Measurements from ENCODE around the gene TGFBR1.

DNA sequence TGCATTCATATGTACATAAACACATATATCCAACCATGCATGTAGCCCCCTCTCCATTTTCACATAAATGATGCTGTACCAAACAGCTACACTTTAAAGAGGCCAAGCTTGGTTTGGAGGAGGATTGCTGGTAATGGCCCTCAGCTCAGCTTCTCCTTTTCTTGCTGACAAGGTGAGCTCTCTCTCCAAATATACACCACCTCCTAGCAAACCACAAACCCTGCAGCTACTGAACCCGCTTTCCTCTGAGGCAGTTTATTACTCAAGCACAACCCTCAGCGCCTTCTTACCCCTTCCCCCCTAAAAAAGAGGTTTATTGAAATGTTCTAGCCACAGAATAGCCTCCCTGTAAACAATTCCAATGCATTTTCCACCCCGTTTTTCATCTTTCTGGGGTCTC lies 62.8 kb downstream of the TGFBR1 start:
- TF ChIP-seq ARNTL (CRISPR knock-in tag; IDR thresholded peaks at IDR 0.05; ENCODE audit: borderline replicate concordance, low read depth), result no peak
- TF ChIP-seq, protein P1, sequence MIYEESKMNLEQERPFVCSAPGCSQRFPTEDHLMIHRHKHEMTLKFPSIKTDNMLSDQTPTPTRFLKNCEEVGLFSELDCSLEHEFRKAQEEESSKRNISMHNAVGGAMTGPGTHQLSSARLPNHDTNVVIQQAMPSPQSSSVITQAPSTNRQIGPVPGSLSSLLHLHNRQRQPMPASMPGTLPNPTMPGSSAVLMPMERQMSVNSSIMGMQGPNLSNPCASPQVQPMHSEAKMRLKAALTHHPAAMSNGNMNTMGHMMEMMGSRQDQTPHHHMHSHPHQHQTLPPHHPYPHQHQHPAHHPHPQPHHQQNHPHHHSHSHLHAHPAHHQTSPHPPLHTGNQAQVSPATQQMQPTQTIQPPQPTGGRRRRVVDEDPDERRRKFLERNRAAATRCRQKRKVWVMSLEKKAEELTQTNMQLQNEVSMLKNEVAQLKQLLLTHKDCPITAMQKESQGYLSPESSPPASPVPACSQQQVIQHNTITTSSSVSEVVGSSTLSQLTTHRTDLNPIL (CRISPR knock-in tag; IDR thresholded peaks at IDR 0.05; ENCODE audit: low read depth), result no peak
- TF ChIP-seq, protein P2, sequence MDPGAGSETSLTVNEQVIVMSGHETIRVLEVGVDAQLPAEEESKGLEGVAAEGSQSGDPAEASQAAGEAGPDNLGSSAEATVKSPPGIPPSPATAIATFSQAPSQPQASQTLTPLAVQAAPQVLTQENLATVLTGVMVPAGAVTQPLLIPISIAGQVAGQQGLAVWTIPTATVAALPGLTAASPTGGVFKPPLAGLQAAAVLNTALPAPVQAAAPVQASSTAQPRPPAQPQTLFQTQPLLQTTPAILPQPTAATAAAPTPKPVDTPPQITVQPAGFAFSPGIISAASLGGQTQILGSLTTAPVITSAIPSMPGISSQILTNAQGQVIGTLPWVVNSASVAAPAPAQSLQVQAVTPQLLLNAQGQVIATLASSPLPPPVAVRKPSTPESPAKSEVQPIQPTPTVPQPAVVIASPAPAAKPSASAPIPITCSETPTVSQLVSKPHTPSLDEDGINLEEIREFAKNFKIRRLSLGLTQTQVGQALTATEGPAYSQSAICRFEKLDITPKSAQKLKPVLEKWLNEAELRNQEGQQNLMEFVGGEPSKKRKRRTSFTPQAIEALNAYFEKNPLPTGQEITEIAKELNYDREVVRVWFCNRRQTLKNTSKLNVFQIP (CRISPR knock-in tag; IDR thresholded peaks at IDR 0.05; ENCODE audit: borderline replicate concordance, low read depth), result no peak
- TF ChIP-seq CSDC2 (CRISPR knock-in tag; IDR thresholded peaks at IDR 0.05), result no peak

Measured in SK-N-SH treated with all-trans-retinoic acid at 6 μM for 48 hours (cell line).